GM12874 (cell line): Measurements from ENCODE around the gene VPS54.

Experiments
- TF ChIP-seq, protein P1 (sequence below): IDR thresholded peaks from 2 replicates; pipeline ENCODE4 v1.5.1; 2011; ENCODE audit warnings: low read depth, mild to moderate bottlenecking, control low read depth, low read length, moderate library complexity; ENCODE audit not compliant: insufficient read depth

VPS54 gene

DNA sequence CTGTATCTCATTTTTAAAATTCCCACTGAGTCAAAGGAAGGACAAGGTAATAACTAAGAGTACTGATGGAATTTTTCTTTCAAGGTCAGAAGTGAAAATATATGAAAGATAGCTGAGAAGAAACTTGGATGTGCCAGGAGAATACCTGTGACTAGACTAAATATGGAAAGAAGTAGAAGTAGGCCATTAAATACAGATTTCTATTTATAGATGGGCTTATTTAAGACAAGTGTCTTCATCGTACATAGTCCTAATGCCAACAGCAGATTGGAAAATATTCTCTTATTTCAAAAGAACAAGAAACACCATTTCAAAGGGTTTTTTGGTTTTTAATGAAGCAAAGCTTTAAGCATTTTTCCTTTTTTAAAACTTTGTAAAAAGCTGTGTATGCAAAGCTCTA is 155.5 kb downstream of the VPS54 start:
- TF ChIP-seq, protein P1, sequence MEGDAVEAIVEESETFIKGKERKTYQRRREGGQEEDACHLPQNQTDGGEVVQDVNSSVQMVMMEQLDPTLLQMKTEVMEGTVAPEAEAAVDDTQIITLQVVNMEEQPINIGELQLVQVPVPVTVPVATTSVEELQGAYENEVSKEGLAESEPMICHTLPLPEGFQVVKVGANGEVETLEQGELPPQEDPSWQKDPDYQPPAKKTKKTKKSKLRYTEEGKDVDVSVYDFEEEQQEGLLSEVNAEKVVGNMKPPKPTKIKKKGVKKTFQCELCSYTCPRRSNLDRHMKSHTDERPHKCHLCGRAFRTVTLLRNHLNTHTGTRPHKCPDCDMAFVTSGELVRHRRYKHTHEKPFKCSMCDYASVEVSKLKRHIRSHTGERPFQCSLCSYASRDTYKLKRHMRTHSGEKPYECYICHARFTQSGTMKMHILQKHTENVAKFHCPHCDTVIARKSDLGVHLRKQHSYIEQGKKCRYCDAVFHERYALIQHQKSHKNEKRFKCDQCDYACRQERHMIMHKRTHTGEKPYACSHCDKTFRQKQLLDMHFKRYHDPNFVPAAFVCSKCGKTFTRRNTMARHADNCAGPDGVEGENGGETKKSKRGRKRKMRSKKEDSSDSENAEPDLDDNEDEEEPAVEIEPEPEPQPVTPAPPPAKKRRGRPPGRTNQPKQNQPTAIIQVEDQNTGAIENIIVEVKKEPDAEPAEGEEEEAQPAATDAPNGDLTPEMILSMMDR = no peak

GRCh38 chr2:63862806-63863205 is 156.4 kb downstream of the VPS54 start:
- TF ChIP-seq, protein P1 = no peak

DNA sequence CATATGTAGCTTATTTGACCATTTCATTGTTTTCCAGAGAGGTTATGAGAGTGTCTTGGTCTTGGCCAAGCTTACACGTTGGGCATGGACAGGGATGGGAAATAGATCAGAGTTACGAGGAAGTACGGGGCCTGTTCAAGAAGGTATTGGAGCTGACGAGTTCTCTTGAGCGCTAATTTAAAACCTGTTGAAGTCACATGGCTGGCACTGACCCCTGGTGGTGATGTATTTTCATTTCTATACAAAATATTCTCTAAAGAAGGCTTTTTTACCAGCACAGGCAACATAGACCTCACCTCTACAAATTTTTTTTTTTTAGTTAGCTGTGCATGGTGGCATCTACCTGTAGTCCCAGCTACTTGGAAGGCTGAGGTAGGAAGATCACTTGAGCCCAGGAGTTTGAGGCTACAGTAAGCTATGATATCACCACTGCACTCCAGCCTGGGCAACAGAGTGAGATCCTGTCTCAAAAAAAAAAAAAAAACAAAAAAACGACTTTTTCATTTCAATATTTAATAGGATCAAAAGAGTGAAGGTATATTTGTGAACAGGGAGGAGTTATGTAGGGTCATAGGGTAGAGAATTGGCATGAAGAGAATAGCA is 157.9 kb downstream of the VPS54 start:
- TF ChIP-seq, protein P1 = peak; percentile 48

- TF ChIP-seq, protein P1 = no peak
Observed at GRCh38 chr2:63858291-63858690, 160.9 kb downstream of the VPS54 start.

GRCh38 chr2:63856303-63856603 is 163.0 kb downstream of the VPS54 start:
- TF ChIP-seq, protein P1 = no peak

DNA sequence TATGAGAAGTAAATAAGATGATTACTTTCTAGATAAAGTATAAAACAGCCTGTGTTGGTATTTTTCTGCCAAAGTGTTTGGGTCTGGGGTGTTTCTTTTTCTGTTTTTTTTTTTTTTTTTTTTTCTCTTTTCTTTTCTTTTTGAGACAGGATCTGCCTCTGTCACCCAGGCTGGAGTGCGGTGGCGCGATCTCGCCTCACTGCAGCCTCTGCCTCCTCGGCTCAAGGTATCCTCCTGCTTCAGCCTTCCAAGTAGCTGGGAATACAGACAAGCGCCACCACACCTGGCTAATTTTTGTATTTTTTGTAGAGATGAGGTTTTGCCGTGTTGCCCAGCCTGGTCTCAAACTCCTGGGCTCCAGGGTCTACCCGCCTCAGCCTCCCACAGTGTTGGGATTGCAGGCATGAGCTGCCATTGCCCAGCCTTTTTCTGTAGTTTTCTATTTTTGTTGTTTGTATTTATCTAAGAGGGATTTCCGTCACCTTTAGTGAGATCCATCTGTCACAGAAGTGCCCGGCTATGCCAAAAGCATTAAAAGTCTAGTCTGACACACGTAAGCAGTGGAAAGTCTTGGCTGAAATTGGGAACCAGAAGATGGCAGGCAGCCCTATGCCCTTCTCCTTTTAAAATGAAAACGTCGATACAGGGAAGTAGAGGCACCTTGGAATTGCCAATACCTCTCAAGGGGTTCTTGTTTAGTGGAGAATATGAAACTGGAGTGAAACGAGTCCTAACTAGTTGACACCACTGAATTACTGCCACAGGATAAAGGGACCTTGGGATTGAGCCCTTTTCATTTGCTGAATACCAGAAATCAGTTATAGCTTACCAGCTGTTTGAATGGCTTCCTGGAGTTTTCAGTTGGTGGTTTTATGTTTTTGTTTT is 163.6 kb downstream of the VPS54 start:
- TF ChIP-seq, protein P1 = no peak

DNA sequence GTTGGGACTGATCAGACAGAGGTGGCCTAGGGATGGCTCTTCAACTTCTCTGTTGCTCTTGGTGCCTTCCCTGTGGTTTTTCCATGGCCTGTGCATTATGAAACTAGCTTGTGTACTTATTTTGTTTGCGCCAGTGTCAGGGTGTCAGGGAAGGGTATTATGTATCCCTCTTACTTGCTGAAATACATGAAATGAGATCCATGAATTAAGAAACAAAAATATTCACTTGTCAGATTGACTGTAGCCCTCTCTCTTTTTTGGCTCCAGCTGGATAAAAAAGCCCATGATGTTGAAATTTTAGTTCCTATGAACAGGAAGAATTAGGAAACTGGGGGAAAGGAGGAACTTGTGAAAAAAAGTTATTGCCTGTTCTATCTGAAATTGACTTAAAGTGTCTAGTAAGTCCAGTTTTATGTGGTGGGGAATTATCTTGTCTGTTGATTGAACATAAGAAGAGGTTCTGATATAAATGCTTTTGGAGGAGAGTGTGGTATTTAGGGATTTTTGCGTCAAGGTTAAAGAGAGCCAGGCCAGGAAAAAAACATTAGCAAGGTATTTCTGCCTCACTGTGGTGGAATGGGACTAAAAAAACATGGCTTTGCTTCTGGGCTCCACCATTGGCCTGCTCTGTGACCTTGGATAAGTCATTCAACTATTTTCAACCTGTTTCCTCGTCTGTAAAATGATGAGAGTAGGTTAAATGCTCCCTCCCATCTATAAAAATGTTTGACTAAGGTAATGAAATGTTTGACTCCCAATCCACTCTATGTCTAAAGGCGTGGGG is 165.5 kb downstream of the VPS54 start:
- TF ChIP-seq, protein P1 = no peak
